Lung (tissue), 12 donors: Measurements from ENCODE around the gene TMC5. TPM values are rescaled to one million over a fixed set of nuclear protein-coding genes. Genes with fewer than 3 reads are reported as not detected.

ENCODE experiments used
- ATAC-seq: fragments of 200-7000 bp; cut with Tn5 transposase; one replicate; pipeline ENCODE4 v1.9.1; 2020; ENCODE audit warnings: moderate number of reproducible peaks; ENCODE audit not compliant: insufficient read depth, low FRiP score
- DNase-seq, 3 donors: peaks; one replicate each; pipeline ENCODE4 v3.0.0-alpha.2; 2013 to 2017
- H3K27ac ChIP-seq, 2 donors: one replicate each; pipeline ENCODE4 v1.5.1; 2013; ENCODE audit warnings: mild to moderate bottlenecking in 2 of 2, moderate library complexity in 2 of 2, control low read depth in 1 of 2, inconsistent platforms in 1 of 2, low read depth in 1 of 2, low read length in 1 of 2
- H3K27me3 ChIP-seq, 3 donors: one replicate each; pipeline ENCODE4 v1.5.1; 2013; ENCODE audit warnings: low read length in 2 of 3; ENCODE audit not compliant: control insufficient read depth in 3 of 3, insufficient read depth in 3 of 3
- H3K36me3 ChIP-seq, 4 donors: one replicate each; pipeline ENCODE4 v1.5.1; 2013; ENCODE audit warnings: low read length in 4 of 4, mild to moderate bottlenecking in 1 of 4, moderate library complexity in 1 of 4; ENCODE audit not compliant: control insufficient read depth in 4 of 4, insufficient read depth in 4 of 4
- H3K4me1 ChIP-seq, 5 donors: one replicate each; pipeline ENCODE4 v1.5.1; 2013; ENCODE audit warnings: low read length in 5 of 5, mild to moderate bottlenecking in 2 of 5, moderate library complexity in 1 of 5; ENCODE audit not compliant: control insufficient read depth in 5 of 5, insufficient read depth in 5 of 5
- H3K4me3 ChIP-seq: one replicate; pipeline ENCODE4 v1.5.1; 2013; ENCODE audit warnings: mild to moderate bottlenecking, control low read depth, moderate library complexity
- H3K9ac ChIP-seq, 2 donors: one replicate each; pipeline ENCODE4 v1.5.1; 2013; ENCODE audit warnings: low read length in 2 of 2, control low read depth in 1 of 2; ENCODE audit not compliant: insufficient read depth in 1 of 2
- H3K9me3 ChIP-seq, 4 donors: one replicate each; pipeline ENCODE4 v1.5.1; 2013; ENCODE audit warnings: low read length in 3 of 4, mild to moderate bottlenecking in 1 of 4, moderate library complexity in 1 of 4; ENCODE audit not compliant: control insufficient read depth in 4 of 4, insufficient read depth in 3 of 4
- WGBS, 2 donors: extraction: QIAGEN DNeasy Blood & Tissue Kit; methylation state at CpG; one replicate each; pipeline ENCODE4 v1.1.7; 2013; 5-methylcytosine and 5-hydroxymethylcytosine counted together
- polyA plus RNA-seq, 2 donors: library from polyadenylated mRNA; stranded (reverse); fragments of 200-250 nt; gene quantifications; one replicate each; pipeline ENCODE4 v1.2.1, GENCODE V29; 2013
- total RNA-seq, 2 donors: library from RNA; depleted of rRNA in 1 of 2; stranded (reverse); fragments of >200 nt in 1 of 2; gene quantifications; one replicate each; pipeline ENCODE4 v1.2.1, GENCODE V29; 2014 to 2021
- TF ChIP-seq, protein P1 (sequence below): IDR thresholded peaks from 2 replicates; pipeline ENCODE4 v1.5.1; 2012; ENCODE audit warnings: mild to moderate bottlenecking; ENCODE audit errors: control extremely low read depth, extremely low read depth
- donor health status: control.
- donor health status: control.
- donor health status: Bipolar disorder and iron deficiency.
- donor health status: healthy.
- donor health status: DM: yes; HTN: yes; CAD: no.

Gene TMC5
- total and polyA plus RNA-seq, 4 donors, result 43.2 to 129 (median 53.4) TPM

- Histone ChIP-seq H3K27ac (no peak overlapping the region), H3K27me3 (no peaks in the 10 kb centered on the region), H3K4me1 (peaks cover 0 to 23% (median 4%) of the 10 kb centered on the region in 5 donors), H3K4me3 (no peak overlapping the region), H3K9me3 (no peaks in the 10 kb centered on the region), H3K9ac (no peak overlapping the region), H3K36me3 (peaks cover 4 to 19% (median 8%) of the 10 kb centered on the region in 4 donors)
- WGBS, 2 donors, result 94 to 98% methylated on average over 1 of the region's 1 CpG
- TF ChIP-seq, protein P1, sequence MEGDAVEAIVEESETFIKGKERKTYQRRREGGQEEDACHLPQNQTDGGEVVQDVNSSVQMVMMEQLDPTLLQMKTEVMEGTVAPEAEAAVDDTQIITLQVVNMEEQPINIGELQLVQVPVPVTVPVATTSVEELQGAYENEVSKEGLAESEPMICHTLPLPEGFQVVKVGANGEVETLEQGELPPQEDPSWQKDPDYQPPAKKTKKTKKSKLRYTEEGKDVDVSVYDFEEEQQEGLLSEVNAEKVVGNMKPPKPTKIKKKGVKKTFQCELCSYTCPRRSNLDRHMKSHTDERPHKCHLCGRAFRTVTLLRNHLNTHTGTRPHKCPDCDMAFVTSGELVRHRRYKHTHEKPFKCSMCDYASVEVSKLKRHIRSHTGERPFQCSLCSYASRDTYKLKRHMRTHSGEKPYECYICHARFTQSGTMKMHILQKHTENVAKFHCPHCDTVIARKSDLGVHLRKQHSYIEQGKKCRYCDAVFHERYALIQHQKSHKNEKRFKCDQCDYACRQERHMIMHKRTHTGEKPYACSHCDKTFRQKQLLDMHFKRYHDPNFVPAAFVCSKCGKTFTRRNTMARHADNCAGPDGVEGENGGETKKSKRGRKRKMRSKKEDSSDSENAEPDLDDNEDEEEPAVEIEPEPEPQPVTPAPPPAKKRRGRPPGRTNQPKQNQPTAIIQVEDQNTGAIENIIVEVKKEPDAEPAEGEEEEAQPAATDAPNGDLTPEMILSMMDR, result no peak
- DNase-seq (no peak), ATAC-seq (no peak)
Measured at GRCh38 chr16:19527161-19527560, 109.5 kb downstream of the TMC5 start.

DNA sequence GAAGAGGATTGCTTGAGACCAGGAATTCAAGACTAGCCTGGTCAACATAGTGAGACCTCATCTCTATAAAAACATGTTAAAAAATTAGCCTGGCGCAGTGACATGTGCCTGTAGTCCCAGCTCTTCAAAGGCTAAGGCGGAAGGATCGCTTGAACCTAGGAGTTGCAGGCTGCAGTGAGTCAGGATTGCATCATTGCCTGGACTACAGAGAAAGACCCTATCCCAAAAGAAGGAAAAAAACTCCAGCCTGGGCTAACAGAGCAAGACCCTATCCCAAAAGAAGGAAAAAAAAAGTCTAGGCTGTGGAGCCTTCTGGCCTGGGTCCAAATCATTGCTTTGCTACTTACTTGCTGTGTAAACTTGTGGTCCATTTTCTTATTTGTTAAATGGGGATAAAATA, 111.0 kb downstream of the TMC5 start:
- whole genome bisulfite sequencing, 2 donors, result 97 to 98% methylated on average over 3 of the region's 3 CpGs

DNA sequence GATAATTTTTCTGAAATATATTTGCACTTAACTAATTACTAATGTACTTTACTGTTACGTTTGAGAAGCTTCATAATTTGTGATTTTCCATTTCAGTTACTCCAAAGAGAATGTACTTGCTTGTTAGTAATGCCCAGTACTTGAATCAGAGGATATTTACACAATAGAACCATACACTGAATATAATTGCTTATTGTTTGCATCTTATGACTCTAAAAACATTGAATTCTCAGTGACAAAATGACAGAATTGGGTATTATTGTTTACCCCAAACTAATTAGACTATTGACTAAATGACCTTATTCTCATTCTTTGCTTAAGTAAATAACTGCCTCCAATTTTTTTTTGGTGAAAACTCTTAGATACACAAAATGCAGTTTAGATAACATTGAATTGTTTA, 114.9 kb downstream of the TMC5 start:
- 61 to 87% methylated on average over 1 of the region's 1 CpG for WGBS, 2 donors
- no peak for DNase-seq
- Histone ChIP-seq H3K36me3 (peaks cover 9 to 41% (median 22%) of the 10 kb centered on the region in 4 donors), H3K9me3 (no peaks in the 10 kb centered on the region), H3K4me1 (no peaks in the 10 kb centered on the region), H3K27ac (no peak overlapping the region), H3K4me3 (no peak overlapping the region), H3K9ac (no peak overlapping the region), H3K27me3 (no peaks in the 10 kb centered on the region)
- ATAC-seq, result no peak
- TF ChIP-seq, protein P1, result no peak

More for the DNA sequence above, 111.0 kb downstream of the TMC5 start:
- Histone ChIP-seq H3K9me3 (no peaks in the 10 kb centered on the region), H3K36me3 (peaks cover 4 to 30% (median 14%) of the 10 kb centered on the region in 4 donors), H3K4me3 (no peak overlapping the region), H3K27me3 (no peaks in the 10 kb centered on the region), H3K4me1 (peaks cover 0 to 16% (median 4%) of the 10 kb centered on the region in 5 donors), H3K9ac (no peak overlapping the region), H3K27ac (no peak overlapping the region)
- TF ChIP-seq, protein P1, result no peak
- no peak for ATAC-seq
- no peak for DNase-seq
